Spleen (tissue), 11 donors: ENCODE results near the gene KIAA1217. TPM values are rescaled to one million over a fixed set of nuclear protein-coding genes. Genes with fewer than 3 reads are reported as not detected.
"Not testable (repeated sequence)": the region's sequence is repeated elsewhere in the genome, so short reads cannot be mapped to it uniquely, and the experiment has no call there.

Experiments used
- DNase-seq: peaks from one replicate; pipeline ENCODE4 v3.0.0-alpha.2; 2020
- H3K27ac ChIP-seq, 8 donors: fragments of 200-600 bp; sonication (generic) in 7 of 8; 1 replicate in 4 of 8; 2 replicates in 4 of 8; pipeline versions ENCODE4 v1.5.0 to v1.8.0; 2016 to 2021; ENCODE audit warnings: inconsistent platforms in 4 of 8, mild to moderate bottlenecking in 4 of 8, moderate library complexity in 1 of 8
- H3K27me3 ChIP-seq, 7 donors: fragments of 200-600 bp; sonication (generic) in 6 of 7; replicated peaks in 1 of 7; 1 replicate in 4 of 7; 2 replicates in 3 of 7; pipeline versions ENCODE4 v1.5.0 to v1.8.0; 2016 to 2021; ENCODE audit warnings: inconsistent platforms in 3 of 7, mild to moderate bottlenecking in 1 of 7
- H3K36me3 ChIP-seq, 6 donors: fragments of 200-600 bp; sonication (generic) in 5 of 6; 1 replicate in 4 of 6; 2 replicates in 2 of 6; pipeline versions ENCODE4 v1.5.0 to v1.8.0; 2016 to 2021; ENCODE audit warnings: inconsistent platforms in 2 of 6
- H3K4me1 ChIP-seq, 6 donors: fragments of 200-600 bp; sonication (generic) in 5 of 6; 1 replicate in 3 of 6; 2 replicates in 3 of 6; pipeline versions ENCODE4 v1.5.0 to v1.8.0; 2016 to 2021; ENCODE audit warnings: inconsistent platforms in 3 of 6
- H3K4me3 ChIP-seq, 8 donors: fragments of 200-600 bp; sonication (generic) in 7 of 8; 1 replicate in 4 of 8; 2 replicates in 4 of 8; pipeline versions ENCODE4 v1.5.0 to v1.8.0; 2016 to 2021; ENCODE audit warnings: inconsistent platforms in 4 of 8, mild to moderate bottlenecking in 4 of 8, moderate library complexity in 2 of 8
- H3K9me3 ChIP-seq, 8 donors: fragments of 200-600 bp; sonication (generic) in 7 of 8; 1 replicate in 4 of 8; 2 replicates in 4 of 8; pipeline versions ENCODE4 v1.5.0 to v1.8.0; 2016 to 2021; ENCODE audit warnings: inconsistent platforms in 4 of 8
- CTCF ChIP-seq, 11 experiments: fragments of 200-600 bp in 7 of 11; fragments of 450-650 bp in 4 of 11; sonication (generic) in 4 of 11; IDR thresholded peaks in 8 of 11; conservative IDR thresholded peaks in 3 of 11; 1 replicate in 7 of 11; 2 replicates in 4 of 11; pipeline versions ENCODE4 v1.4.0 to v1.8.0; 2016 to 2021; ENCODE audit warnings: antibody characterized with exemption in 11 of 11, inconsistent platforms in 4 of 11, mild to moderate bottlenecking in 1 of 11
- POLR2A ChIP-seq, 3 donors: fragments of 450-650 bp; IDR thresholded peaks; one replicate each; pipeline ENCODE4 v1.5.1; 2017; ENCODE audit warnings: antibody characterized with exemption in 3 of 3, mild to moderate bottlenecking in 1 of 3
- POLR2AphosphoS5 ChIP-seq, 3 donors: sonication (generic); formaldehyde crosslinking; IDR thresholded peaks; one replicate each; pipeline ENCODE4 v1.5.1; 2017; ENCODE audit warnings: antibody characterized with exemption in 3 of 3
- WGBS, 5 donors: extraction: QIAGEN DNeasy Blood & Tissue Kit in 3 of 5; methylation state at CpG; one replicate each; pipeline versions ENCODE4 v1.1.5 to v1.1.7; 2013 to 2018; 5-methylcytosine and 5-hydroxymethylcytosine counted together
- intact Hi-C: fragments of 100-400 bp; cut with DNase I; formaldehyde crosslinking; loops from one replicate; pipeline ENCODE4 v1.15.0; 2023; ENCODE audit warnings: low total_unique reads
- polyA plus RNA-seq, 3 donors: library from polyadenylated mRNA; stranded (reverse); fragments of 200-250 nt; gene quantifications; one replicate each; pipeline ENCODE4 v1.2.1, GENCODE V29; 2013
- total RNA-seq, 7 donors: library from RNA; depleted of rRNA in 3 of 7; stranded (reverse); fragments of >200 nt in 3 of 7; fragmentation: NEBNext Ultra II Directional in 4 of 7; extraction: Animal tissue kit (Norgen Biotek cat#: 25700) in 4 of 7; gene quantifications; one replicate each; pipeline versions ENCODE4 v1.1.0 to v1.2.1, GENCODE V29; 2016 to 2021
- donor health status: healthy with polysubstance abuse.
- donor health status: DM: no; HTN: no; CAD: no; lungs with moderate emphysema.
- donor health status: DM: no; HTN: no; CAD: no.
- donor health status: Bipolar disorder and iron deficiency.
- donor health status: healthy.
- donor health status: DM: no; HTN: no; CAD: no.
- donor health status: DM: yes; HTN: yes; CAD: no.

Gene KIAA1217
- total and polyA plus RNA-seq, 10 donors: 2.2 to 40.7 (median 21.4) TPM

- no peaks in the 10 kb centered on the region for H3K27me3 ChIP-seq
- DNase-seq: no peak
- no peaks in the 10 kb centered on the region for H3K9me3 ChIP-seq
- H3K36me3 ChIP-seq: no peaks in the 10 kb centered on the region
- TF ChIP-seq POLR2AphosphoS5 (IDR thresholded peaks at IDR 0.05) (no peak), CTCF (IDR thresholded peaks at IDR 0.05 in 8 of 11, conservative IDR thresholded peaks at IDR 0.05 in 3 of 11) (no peak), POLR2A (IDR thresholded peaks at IDR 0.05) (no peak)
- H3K4me3 ChIP-seq: no peak overlapping the region
- intact Hi-C loops: no loop called here
- peaks cover 0 to 6% (median 0%) of the 10 kb centered on the region in 6 donors for H3K4me1 ChIP-seq
- H3K27ac ChIP-seq: no peak overlapping the region
Observed at GRCh38 chr10:24333736-24334135, 124.8 kb downstream of the KIAA1217 start.

GRCh38 chr10:24334279-24334939 is 125.5 kb downstream of the KIAA1217 start:
- H3K27me3 ChIP-seq: no peaks in the 10 kb centered on the region
- H3K4me1 ChIP-seq: peaks cover 0 to 6% (median 0%) of the 10 kb centered on the region in 6 donors
- intact Hi-C loops: no loop called here
- no peak for DNase-seq
- 69 to 91% (median 77%) methylated on average over 1 of the region's 1 CpG for WGBS, 5 donors
- H3K27ac ChIP-seq: no peak overlapping the region
- no peaks in the 10 kb centered on the region for H3K9me3 ChIP-seq
- H3K36me3 ChIP-seq: no peaks in the 10 kb centered on the region
- TF ChIP-seq POLR2AphosphoS5 (IDR thresholded peaks at IDR 0.05) (no peak), POLR2A (IDR thresholded peaks at IDR 0.05) (no peak), CTCF (IDR thresholded peaks at IDR 0.05 in 8 of 11, conservative IDR thresholded peaks at IDR 0.05 in 3 of 11) (no peak)
- no peak overlapping the region for H3K4me3 ChIP-seq

GRCh38 chr10:24337723-24338122 is 128.8 kb downstream of the KIAA1217 start:
- H3K4me1 ChIP-seq, DNase-seq, H3K4me3 ChIP-seq, H3K27ac ChIP-seq, H3K36me3 ChIP-seq, H3K9me3 ChIP-seq, H3K27me3 ChIP-seq, intact Hi-C loops: not testable (repeated sequence)
- 92 to 96% (median 94%) methylated on average over 7 of the region's 7 CpGs for WGBS, 5 donors

DNA sequence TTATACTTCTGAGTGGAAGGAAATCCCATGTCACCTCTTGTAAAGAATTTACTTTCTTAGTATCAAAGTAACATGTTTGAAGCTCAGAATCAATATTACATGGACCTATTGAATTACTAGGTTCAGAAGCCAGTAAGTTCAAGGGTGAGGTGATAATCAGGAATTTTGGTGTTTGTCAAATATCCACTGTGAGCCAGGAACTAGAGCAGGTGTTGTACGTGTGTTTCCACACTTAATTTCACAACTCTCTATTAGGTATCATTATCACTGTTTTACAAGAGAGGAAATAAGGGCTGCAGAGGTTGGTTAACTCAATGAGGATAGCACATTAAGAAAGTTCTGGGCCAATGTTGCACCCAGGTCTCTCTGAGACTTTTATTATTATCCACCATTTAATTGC is 130.4 kb downstream of the KIAA1217 start:
- WGBS, 5 donors: 70 to 89% (median 80%) methylated on average over 1 of the region's 1 CpG

More for the DNA sequence above, 130.4 kb downstream of the KIAA1217 start:
- no peak for TF ChIP-seq POLR2A (IDR thresholded peaks at IDR 0.05)
- no peak for TF ChIP-seq POLR2AphosphoS5 (IDR thresholded peaks at IDR 0.05)
- TF ChIP-seq CTCF (IDR thresholded peaks at IDR 0.05 in 8 of 11, conservative IDR thresholded peaks at IDR 0.05 in 3 of 11): no peak
- DNase-seq: no peak
- Histone ChIP-seq H3K4me3 (no peak overlapping the region), H3K36me3 (no peaks in the 10 kb centered on the region), H3K27me3 (no peaks in the 10 kb centered on the region), H3K4me1 (no peaks in the 10 kb centered on the region), H3K27ac (no peak overlapping the region), H3K9me3 (no peaks in the 10 kb centered on the region)
- intact Hi-C loops: no loop called here
